ENCODE measurements around the gene C19orf25. TPM values are rescaled to one million over a fixed set of nuclear protein-coding genes. Genes with fewer than 3 reads are reported as not detected.
A peak's percentile ranks its signal among the peaks of the same experiment; 100 is the strongest.

C19orf25 gene
- total RNA-seq, 1 donor from 2014 or later, result 29.2 TPM

- peak; percentile 56 for DNase-seq
- no peaks in the 10 kb centered on the region for H3K4me1 Mint-ChIP-seq (ENCODE audit: low read depth, unreplicated experiment)
- peaks cover 16% of the 10 kb centered on the region for H3K9me3 Mint-ChIP-seq (ENCODE audit: unreplicated experiment)
- H3K36me3 Mint-ChIP-seq (ENCODE audit: unreplicated experiment), result no peaks in the 10 kb centered on the region
- H3K27me3 Mint-ChIP-seq (ENCODE audit: unreplicated experiment), result peaks cover 21% of the 10 kb centered on the region
- H3K27ac Mint-ChIP-seq (ENCODE audit: unreplicated experiment), result no peak overlapping the region
- no peak for TF ChIP-seq CTCF (IDR thresholded peaks at IDR 0.05; ENCODE audit: partially characterized antibody, unreplicated experiment)
- H3K4me3 Mint-ChIP-seq (ENCODE audit: unreplicated experiment), result no peak overlapping the region
Observed at GRCh38 chr19:1467490-1468273, 11.3 kb downstream of the C19orf25 start.

- Mint-ChIP-seq H3K36me3 (ENCODE audit: unreplicated experiment) (no peaks in the 10 kb centered on the region), H3K4me3 (ENCODE audit: unreplicated experiment) (no peak overlapping the region), H3K9me3 (ENCODE audit: unreplicated experiment) (peaks cover 14% of the 10 kb centered on the region), H3K4me1 (ENCODE audit: low read depth, unreplicated experiment) (no peaks in the 10 kb centered on the region), H3K27me3 (ENCODE audit: unreplicated experiment) (peaks cover 19% of the 10 kb centered on the region), H3K27ac (ENCODE audit: unreplicated experiment) (no peak overlapping the region)
- TF ChIP-seq CTCF (IDR thresholded peaks at IDR 0.05; ENCODE audit: partially characterized antibody, unreplicated experiment), result no peak
- no peak for DNase-seq
Observed at GRCh38 chr19:1467215-1467489, 11.9 kb downstream of the C19orf25 start.

- Mint-ChIP-seq H3K4me3 (ENCODE audit: unreplicated experiment) (no peak overlapping the region), H3K27me3 (ENCODE audit: unreplicated experiment) (peaks cover 13% of the 10 kb centered on the region), H3K9me3 (ENCODE audit: unreplicated experiment) (peaks cover 10% of the 10 kb centered on the region), H3K4me1 (ENCODE audit: low read depth, unreplicated experiment) (no peaks in the 10 kb centered on the region), H3K27ac (ENCODE audit: unreplicated experiment) (no peak overlapping the region), H3K36me3 (ENCODE audit: unreplicated experiment) (no peaks in the 10 kb centered on the region)
- no peak for TF ChIP-seq CTCF (IDR thresholded peaks at IDR 0.05; ENCODE audit: partially characterized antibody, unreplicated experiment)
- no peak for DNase-seq
Observed at GRCh38 chr19:1466461-1467214, 12.4 kb downstream of the C19orf25 start.

- H3K36me3 Mint-ChIP-seq (ENCODE audit: unreplicated experiment), result no peaks in the 10 kb centered on the region
- no peaks in the 10 kb centered on the region for H3K4me1 Mint-ChIP-seq (ENCODE audit: low read depth, unreplicated experiment)
- no peak overlapping the region for H3K27ac Mint-ChIP-seq (ENCODE audit: unreplicated experiment)
- H3K27me3 Mint-ChIP-seq (ENCODE audit: unreplicated experiment), result peaks cover 10% of the 10 kb centered on the region
- peaks cover 8% of the 10 kb centered on the region for H3K9me3 Mint-ChIP-seq (ENCODE audit: unreplicated experiment)
- no peak for TF ChIP-seq CTCF (IDR thresholded peaks at IDR 0.05; ENCODE audit: partially characterized antibody, unreplicated experiment)
- H3K4me3 Mint-ChIP-seq (ENCODE audit: unreplicated experiment), result no peak overlapping the region
- no peak for DNase-seq
Observed at GRCh38 chr19:1466018-1466460, 13.0 kb downstream of the C19orf25 start.

Measured in glutamatergic neuron (in vitro differentiated cells).